GDM1 (cell line): Measurements from ENCODE around the gene MDM2.
A peak's percentile ranks its signal among the peaks of the same experiment; 100 is the strongest.

Source experiments
- DNase-seq: peaks from one replicate; lab custom pipeline; 2025; lab: John Stamatoyannopoulos, UW

The MDM2 gene

DNA sequence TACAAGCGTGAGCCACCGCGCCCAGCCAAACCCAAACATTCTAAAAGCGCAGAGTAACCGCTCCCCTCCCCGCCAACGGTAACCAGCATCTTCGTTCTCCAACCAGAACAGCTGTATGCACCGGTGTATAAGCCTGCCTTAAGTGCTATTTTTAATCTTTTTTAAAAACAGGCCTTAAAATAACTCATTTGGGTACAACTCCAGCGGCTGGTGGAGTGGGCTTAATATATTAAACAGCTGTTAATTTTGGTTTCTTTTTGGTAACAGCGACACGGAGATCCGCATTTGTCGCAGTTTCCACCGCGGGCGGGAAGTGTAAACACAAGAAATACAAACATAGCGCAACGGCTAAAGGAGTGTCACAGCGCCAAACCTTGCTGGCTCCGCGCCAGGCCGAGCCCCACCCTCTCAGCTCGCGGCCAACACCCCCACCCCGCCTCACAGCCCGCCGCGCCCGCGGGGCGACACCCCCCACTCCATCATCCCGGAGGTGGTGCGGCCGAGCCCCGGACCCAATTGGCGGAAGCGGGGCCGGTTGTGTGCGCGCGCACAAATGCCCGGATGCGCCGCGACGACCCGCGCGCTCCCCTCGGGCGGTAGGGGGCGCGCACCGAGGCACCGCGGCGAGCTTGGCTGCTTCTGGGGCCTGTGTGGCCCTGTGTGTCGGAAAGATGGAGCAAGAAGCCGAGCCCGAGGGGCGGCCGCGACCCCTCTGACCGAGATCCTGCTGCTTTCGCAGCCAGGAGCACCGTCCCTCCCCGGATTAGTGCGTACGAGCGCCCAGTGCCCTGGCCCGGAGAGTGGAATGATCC is at the start of gene MDM2:
TSS of gene MDM2 (plus strand) at position 602 of the 812 bp plus-strand sequence. CDS start 301 bp downstream, outside the sequence.
- DNase-seq: peak; percentile 92

DNA sequence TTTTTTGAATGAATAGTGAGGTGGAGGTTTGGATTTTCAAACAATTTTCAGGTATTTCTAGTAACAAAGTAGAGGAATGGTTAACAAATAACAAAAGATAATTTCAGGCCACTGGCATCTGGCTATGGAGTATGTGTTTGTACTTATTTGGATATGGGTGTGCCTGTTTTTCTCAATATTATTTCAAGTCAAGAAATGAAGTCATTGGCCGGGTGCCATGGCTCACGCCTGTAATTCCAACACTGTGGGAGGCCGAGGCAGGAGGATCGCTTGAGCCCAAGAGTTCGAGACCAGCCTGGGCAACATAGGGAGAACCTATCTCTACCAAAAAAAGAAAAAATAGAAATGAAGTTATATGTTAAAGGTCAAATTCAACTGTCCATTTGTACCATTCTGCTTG is 48.1 kb upstream of the MDM2 start:
- no peak for DNase-seq

DNA sequence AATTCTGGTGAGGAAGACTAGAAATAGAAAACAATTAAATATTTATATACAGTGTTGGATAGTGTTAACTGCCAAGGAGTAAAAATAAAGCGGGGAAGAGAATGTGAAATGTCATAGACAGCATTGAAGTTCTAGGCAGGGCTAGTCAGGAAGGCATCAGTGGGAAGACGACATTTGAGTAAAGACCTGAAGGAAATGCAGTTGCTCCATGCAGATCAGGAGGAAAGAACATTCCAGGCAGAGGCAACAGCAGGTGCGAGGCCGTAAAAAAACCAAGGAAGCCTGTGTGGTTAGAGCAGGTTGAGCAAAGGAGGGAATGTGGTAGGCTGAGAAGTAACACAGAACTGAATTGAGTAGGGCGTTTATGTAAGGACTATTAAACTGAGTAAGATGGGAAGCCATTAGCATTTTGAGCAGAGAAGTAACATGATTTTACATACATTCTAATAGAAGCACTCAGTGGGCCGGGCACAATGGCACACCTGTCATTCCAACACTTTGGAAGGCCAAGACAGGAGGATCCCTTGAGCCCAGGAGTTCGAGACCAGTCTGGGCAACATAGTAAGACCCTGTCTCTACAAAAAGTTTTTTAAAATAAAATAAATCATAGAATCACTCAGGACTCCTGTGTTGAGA is 47.1 kb upstream of the MDM2 start:
- DNase-seq: no peak

DNA sequence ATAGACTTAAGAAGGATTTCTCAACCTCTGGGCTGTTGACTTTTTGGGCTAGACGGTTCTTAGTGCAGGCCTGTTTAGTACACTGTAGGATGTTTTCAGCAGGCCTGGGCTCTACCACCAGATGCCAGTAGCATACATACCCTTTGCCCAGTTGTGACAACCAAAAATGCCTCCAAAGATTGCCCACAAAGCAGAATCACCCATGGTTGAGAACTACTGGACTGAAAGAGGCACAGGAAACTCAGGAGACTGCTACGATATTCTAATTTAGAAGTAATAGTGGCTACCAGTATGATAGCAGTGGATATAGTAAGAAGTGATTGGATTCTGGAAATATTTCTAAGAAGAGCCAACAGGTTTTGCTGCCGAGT is 46.5 kb upstream of the MDM2 start:
- DNase-seq: no peak

DNA sequence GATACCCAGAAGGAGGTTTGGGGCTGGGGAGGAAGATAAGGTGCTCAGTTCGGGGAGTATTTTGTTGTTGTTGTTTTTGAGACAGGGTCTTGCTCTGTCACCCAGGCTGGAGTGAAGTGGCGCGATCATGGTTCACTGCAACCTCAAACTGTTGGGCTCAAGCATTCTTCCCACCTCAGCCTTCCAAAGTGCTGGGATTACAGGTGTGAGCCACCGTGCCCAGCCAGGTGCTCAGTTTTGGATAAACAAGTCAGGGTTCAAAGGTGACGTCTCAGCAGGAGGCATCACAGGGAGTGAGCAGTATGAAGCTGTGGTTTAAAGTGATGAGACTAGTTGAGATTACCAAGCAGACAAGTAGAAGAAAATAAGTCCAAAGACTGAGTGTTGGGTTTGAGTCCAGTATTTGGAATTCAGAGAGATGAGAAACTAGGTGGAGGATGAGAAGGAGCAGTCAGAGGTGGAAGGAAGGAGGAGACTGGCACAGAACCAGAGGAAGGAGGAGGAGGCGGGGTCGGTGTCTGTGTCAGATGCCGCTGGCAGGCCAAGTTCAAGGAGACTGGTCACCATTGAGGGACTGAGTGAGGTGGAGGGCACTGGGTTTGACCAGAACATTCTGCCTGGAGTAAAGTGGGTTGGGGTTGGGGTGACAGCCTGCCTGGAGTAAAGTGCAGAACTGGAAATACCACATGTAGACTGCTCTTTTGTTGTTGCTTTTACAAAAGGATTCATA is 45.9 kb upstream of the MDM2 start:
- no peak for DNase-seq

DNA sequence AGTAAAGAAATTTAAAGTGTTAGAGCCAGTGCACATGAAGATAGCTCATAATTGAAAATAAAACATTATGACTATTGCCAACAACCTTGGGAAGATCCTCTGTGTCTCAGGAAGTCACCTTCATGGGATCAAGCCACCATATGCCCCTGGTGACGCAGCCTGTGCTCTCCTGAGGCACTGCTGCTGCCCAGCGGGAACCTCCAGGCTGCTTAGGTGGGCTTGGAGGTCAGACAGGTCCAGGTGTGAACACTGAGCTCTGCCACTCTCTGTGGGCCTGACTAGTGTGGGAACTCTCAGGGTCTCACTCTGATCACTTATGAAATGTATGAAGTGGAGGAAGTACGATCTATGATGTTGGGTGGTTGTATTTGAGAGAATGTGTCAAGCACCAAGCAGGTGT is 45.3 kb upstream of the MDM2 start:
- no peak for DNase-seq

DNA sequence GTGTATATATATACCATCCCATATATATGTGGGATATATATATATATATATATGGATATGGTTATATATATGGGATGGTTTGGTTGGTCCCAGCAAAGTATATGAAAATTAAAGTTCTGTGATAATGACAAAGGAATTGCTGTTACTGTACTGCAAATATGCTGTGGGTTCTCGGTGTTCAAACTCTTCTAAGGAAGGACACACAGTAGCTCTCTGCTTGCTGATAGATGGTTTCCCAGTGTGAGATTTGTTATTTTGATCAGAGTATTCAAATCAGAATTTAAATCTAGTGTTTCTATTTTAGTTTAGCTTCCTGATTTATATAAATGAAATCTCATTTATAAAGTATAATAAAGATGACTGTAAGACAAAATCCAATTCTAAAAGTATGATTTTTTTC is 42.3 kb upstream of the MDM2 start:
- no peak for DNase-seq

DNA sequence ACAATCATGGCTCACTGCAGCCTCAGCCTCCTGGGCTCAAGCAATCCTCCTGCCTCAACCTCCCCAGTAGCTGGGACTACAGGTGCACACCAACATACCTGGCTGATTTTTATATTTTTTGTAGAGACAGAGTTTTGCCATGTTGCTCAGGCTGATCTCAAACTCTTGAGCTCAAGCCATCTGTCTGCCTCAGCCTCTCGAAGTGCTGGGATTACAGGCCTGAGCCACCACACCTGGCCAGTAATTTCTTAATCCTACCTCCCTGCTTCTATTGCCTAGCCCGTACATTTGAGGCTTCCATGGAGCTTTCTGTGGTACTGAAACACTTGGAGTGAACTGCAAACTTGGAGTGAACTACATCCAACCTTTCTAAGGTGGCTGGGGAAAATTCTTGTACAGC is 41.3 kb upstream of the MDM2 start:
- no peak for DNase-seq

DNA sequence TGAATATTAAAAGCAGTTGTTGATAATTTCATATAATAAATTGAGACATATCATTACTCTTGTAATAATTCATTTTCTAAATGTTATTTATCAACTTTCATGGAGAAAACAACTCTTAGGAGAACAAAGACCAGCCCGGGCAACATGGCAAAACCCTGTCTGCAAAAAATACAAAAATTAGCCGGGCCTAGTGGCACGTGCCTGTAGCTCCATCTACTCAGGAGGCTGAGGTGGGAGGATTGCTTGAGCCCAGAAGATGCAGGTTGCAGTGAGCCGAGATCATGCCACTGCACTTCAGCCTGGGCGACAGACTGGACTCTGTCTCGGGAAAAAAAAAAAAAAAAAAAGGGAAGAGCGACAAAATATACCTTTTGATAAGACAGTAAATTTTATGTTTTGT is 40.8 kb upstream of the MDM2 start:
- DNase-seq: no peak

DNA sequence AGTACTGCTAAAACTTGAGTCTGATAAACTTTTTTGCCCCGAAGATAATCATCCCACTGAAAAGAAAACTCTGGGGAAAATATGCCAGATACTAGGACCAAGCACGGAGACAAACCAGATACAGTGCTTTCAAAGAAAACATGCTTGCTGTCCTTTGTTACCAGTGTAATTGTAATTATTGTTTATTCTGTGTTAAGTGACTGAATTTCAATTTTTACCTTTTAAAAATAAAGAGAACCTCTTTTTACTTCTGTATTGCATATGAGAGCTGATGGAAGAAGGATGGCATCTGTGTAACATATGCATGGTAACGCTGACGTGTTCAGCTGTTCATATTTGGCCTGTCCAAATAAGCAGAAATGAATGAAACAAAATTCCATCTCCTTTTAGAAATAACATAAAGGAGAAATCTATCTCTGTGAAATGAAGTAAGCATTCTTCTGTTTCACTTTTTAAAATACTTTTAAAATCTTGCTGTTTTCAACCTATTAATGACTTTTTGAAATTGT is 39.5 kb upstream of the MDM2 start:
- DNase-seq: no peak

DNA sequence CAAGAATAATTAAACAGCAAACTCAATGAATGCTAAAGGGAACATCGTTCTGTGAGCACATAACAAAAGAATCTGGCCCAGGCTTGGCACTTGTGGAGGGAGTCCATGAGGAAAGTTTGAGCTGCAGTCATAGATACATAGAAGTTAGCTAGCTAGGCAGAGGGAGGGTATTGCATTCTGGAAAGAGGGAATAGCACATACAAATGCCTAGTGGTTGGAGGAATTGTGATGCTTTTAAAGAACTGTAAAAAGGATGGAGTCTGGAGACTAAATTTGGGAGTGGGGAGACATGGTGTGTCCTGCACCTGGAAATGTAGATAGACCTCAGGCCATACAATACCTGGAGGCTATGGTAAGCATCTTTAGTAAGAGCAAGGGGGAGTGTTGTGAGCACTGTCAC is 38.0 kb upstream of the MDM2 start:
- no peak for DNase-seq

DNA sequence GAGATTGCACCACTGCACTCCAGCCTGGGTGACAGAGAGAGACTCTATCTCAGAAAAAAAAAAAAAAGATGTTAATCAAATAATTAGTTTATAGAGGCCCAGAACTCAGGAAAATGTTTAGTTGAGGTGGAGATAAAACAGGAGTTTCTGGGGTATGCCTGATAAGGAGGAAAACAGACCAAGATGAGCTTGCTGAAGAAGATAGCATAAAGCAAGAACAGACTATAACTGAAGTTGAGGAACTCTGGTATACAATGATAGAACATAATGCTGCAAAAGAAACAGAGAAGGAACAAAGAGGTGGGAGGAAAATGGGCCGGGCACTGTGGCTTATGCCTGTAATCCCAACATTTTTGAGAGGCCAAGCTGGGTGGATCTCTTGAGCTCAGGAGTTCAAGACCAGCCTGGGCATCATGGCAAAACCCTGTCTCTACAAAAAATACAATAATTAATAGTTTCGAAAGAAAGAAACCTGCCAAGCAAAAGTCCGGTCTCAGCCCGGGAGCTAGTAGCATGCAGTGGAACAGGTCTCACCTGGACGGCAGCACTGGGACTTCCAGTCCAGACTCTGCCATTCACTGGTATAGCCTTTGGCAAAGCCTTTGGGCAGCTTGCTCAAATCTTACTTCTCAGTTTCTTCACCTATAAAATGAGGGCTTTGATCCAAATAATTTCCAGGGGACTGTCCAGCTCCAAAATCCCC is 36.6 kb upstream of the MDM2 start:
- no peak for DNase-seq

DNA sequence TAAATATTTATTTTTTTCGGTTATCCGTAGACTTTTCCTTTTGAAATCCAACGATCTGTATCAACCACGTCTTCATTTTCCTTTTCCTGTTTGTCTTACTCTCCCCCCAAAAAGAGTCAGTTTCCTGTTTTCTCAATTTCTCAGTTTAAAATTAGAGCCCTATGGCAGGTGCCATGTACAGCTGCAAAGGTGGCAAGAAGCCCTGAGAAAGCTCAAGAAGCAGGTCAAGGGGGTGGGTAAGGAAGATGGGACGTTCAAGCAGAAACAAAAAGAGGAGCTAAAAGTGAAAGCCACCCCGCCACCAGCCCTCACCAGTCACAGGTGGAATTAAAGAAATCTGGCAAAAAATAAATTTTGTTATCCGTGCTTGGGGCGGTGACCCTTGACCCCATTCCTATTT is 35.3 kb upstream of the MDM2 start:
- DNase-seq: no peak

DNA sequence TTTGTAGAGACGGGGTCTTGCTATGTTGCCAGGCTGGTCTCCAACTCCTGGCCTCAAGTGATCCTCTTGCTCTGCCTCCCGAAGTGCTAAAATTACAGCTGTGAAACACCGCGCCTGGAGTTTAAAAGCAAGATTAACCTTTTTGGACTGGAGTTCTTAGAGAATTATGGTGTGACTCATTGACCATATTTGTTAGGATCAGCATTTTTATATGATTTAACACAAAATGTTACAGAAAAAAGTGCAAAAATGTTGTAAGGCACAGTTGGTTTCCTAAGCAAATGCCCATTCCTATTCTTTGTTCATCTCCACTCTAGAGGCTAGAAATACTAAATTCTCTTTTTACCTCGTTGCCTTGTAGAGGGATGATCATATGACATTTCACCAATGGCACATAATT is 34.4 kb upstream of the MDM2 start:
- no peak for DNase-seq

DNA sequence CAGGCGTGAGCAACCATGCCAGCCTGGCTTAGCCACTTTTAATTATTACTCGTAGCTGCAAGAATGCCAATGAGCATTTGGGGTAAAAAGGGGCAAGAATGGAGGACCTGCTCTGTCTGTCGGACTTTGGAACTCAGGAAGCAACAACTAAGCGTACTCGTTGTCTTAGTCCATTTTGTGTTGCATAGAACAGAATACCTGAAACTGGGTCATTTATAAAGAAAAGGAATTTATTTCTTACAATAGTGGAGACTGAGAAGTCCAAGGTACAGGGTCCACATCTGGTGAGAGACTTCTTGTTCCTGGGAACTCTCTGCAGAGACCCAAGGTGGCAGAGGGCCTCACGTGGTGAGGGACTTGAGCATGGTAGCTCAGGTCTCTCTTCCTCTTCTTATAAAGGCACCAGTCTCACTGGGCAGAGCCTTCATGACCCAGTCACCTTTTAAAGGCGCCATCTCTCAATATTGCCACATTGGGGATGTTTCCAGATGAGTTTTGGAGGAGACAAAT is 32.8 kb upstream of the MDM2 start:
- no peak for DNase-seq

DNA sequence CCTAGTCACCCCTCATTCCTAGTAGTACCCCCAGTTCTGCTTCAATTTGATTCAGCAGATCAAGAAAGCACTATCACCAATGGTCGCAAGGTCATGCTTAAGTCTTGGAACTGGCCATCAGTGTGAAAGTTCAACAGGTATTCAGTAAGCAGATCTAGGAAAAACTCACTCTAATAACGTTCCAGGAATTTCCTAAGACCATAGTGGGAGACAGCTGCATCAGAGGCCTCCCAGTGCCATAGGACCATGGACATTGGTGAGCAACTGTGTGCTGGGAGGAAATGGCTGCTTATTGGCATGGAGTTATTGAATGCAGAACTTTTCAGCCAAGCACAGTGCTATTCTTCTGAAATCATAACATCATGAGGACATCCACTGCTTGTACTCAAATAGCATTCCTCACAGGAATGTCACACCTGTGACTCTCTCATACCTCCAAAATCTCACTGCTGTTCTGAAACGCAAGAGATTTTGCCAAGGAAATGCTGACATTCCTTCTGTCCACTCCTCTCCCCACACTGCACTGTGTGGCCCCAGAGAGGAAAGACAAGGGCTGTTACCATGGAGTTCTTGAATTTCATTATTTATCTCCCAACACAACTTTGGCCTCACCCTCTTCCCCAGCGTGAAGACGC is 30.9 kb upstream of the MDM2 start:
- DNase-seq: no peak

DNA sequence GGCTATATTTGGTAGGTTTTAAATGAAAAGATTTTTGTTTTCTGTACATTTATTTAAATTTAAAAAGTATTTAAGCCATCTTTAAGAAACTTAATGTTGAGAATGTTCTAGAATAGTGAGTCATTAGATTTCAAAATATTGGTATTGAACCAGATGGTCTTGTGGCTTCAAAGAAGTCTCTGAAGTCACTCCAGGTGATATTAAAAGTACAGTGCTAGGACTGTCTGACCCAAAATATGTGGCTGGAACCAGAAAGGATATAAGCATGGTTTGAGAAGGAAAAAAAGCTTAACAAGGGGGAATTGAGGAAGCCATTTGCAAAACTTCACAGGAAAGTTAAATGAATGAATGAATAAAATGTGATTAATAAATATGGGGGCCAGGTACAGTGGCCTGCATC is 28.7 kb upstream of the MDM2 start:
- DNase-seq: no peak

DNA sequence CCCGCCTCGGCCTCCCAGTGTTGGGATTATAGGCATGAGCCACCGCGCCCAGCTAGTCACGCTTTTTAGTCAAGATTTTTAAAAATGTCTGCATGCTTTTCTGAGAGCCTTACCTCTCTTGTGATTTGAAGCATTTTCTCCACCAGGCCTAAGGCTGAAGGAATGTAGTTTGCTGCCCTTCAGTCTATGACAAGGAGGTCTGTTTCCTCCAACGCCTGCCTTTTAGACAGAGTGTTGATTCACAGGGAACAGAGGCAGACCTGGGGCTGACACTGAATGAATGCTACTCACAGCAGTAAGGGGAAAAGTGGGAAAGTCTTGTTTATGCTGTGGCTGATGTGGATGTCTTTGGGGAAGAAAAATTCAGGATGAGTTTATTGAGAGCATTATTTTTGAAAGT is 27.2 kb upstream of the MDM2 start:
- DNase-seq: no peak

DNA sequence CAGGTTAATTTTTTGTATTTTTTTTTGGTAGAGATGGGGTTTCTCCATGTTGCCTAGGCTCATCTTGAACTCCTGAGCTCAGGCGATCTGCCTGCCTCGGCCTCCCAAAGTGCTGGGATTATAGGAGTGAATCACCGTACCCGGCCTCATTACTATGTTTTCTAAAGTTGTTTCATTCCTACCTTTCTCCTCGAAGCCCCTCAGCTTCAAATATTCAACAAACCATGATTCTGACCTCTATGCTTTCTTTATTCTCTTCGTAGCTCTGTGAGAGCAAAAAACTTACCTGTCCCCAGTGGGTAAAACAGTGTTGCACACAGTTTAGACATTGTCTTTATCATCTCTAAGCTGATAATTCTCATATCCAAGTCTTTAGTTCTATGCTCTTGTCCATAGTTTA is 26.2 kb upstream of the MDM2 start:
- no peak for DNase-seq

DNA sequence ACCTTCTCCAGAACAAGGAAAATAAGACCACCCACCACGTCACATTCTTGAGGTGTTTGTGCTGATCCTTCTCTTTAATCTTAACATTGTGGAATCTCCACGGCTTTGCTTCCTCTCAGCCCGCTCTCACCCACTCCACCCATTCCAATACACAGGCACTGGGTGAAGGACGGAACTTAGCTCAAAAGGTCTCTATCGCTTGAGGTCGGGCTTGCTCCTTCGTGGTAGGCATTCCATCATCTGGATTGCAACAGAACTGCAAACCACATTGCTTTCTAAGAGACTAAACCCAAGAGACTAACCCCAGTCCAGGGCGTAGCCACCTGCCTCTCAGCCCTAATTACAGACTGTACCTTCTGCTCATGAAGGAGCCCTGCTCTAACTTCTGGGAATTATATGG is 24.0 kb upstream of the MDM2 start:
- DNase-seq: no peak

DNA sequence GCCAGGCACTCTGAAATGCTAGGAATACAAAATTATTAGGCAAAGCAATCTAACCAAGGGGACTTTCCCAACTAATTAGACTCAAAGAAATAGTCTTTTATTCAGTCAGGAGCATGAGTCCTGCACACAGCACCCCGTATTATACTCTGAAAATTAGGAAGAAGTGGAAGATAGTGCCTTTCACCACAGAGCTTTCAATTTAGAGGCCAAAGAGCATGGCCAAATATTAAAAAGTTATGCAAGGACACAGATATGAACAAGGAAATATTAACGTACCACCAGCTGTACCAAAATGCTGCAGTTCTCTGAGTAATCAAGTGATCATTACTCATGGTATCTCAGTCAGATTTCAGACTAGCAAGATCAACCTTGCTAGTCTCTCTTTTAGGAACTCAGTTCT is 22.6 kb upstream of the MDM2 start:
- DNase-seq: no peak

DNA sequence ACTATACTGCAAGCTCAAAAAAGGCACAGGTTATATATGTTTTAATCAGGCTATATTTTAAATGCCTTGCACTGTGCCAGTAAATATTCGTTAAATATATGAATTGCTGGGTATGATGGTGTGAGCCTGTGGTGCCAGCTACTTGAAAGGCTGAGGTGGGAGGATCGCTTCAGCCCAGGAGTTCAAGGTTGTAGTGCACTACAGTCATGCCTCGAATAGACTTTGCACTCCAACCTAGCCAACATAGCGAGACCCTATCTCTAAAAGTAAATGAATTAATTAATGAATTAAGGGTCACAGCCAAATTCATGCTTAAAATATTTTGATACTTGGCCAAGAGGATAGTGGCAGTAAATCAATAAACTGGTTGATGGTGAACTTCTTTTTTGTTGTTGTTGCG is 22.2 kb upstream of the MDM2 start:
- no peak for DNase-seq
